DMS 273 (cell line): ENCODE data around the gene SPATA13.

ENCODE experiments used
- DNase-seq: peaks from one replicate; lab custom pipeline; 2025; ENCODE audit not compliant: unreplicated experiment; lab: John Stamatoyannopoulos, UW

SPATA13 gene

DNA sequence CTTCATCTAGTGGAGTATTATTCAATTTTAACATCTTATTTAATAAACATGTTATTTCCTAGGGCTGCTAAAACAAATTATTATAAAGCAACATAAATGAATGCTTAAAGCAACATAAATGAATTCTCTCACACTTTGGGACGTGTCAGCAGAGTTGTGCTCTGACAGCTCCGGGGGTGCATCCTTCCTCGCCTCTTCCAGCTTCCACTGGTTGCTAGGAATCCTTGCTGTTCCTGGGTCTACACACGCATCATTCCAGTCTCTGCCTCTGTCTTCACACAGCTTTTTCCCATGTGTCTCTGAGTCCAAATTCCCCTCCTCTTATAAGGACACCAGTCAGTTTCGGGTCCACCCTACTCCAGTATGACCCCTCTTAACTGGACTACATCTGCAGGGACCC lies 21.6 kb upstream of the SPATA13 start:
- no peak for DNase-seq

DNA sequence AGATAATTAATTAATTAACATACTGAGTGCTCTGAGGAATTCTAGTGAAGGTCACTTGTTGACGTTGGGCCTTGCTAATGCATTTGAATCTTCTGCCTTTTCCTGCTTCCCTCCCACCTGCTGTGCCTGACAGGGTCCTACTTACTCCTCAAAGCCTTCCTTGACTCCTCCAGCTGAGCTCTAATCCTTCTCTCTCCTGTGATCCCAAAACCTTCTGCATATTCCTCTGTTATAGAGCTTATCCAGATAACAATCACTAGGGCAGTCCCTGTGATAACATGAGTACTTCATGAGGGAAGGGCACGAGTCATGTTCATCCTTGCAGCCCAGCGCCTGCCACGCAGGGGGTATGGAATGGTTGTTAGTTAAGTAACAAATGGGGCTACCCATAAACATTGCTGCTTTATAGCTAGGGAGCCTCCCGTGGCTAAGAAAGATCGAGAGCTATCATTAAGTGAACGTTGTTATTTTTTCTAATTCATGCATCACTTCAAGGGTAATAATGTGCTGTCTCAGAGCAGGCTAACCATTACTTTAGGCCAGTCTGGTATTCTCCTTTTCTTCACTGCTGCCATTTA lies 19.1 kb upstream of the SPATA13 start:
- no peak for DNase-seq

DNA sequence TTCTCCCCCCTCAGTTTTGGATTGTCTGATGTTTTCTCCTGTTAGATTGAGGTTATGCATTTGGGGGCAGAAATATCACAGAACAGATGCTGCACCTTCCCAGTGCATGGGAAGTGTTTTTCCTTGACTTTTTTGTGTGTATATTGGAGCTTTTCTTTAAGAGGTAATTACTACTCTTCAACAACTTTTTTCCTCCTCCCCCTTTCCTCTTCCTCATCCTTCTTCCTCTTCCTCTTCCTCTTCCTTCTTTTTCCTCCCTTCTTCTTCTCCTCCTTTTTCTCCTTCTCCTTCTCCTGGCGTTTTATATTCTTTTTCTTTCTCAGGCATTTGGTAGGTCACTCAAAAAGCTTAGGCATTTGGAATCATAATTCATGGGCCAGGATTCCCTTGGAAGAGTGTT lies 18.1 kb upstream of the SPATA13 start:
- DNase-seq: no peak

DNA sequence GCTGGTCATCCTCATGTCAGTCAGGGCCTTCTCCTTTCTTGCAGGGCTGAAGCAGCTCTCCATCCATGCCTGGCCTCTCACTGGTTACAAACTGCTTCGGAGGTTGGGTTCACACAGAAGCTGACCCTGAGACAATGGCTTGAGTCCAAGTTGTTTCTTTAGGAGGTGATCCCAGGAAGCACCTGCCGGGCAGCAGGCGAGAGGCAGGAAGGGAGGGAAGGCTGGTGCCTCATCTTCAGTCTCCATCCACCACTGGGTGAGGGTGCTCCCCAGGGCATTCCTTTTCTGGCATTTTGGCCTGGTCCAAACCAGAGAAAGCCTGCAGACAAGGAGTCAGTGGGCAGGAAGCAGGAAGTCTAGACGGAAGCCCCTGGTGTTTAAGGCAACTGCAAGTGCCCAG lies 17.6 kb upstream of the SPATA13 start:
- no peak for DNase-seq

DNA sequence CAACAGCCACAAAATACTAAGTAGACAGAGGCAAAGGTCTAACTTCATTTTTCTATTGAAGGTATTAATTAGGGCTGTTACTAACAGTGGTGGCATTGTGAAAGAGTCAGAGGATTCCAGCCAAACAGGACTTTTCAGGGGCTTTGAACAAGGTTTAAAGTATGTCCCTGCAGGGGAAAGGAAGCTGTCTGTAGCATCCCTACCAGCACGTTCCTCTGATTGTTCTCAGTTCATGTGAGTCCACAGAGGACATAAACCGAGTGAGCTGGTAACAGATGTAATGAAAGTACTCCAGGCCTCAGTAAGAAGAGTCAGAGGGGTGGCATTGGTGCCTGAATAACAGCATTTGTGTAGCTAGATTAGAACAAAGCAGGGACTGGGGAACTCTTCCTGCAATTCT lies 15.3 kb upstream of the SPATA13 start:
- DNase-seq: no peak

DNA sequence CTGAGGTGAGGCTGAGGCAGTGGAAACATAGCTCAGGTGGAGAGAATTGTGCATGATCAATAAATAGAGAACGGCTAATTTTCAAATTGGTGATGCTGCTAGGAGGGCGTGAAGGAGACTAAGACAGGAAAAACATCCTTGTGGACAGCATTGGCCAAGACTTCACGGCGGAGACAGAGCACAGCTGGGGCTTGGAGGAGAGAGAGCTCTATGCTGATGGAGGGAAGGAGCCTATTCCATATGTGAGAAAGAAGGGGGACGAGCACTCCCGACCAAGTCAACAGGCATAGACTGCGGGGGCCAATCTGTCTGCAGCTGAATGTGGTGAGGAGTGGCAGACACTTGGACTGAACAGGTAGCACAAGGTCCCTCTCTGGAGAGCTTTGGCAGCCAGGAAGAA lies 14.8 kb upstream of the SPATA13 start:
- DNase-seq: no peak

DNA sequence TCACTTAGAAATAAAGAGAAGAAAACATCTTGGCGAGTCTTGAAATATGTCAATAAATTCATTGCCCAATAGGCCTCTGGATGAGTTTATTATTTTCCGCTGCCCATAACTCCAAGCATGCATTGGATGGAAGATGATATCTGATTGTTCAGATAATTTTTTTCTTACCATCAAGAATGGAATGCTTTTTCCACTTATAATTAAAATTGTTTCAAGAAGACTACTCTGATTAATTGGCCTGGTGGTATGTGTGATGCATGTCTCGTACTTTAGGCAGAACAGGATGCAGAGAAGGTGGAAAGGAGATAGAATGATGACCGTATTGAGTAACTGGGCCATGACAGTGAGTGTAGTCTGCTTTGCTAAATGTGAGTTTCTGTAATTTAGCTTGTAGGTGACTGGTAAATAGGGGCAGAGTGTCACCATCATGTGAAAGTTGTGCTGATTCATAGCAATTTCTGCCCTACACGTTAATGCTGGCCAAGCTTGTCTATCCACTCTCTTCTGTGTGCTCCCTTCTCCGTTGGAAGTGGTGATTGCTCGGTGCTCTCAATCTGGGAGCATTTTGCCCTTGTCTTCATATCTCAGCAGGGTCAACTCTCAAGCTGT lies 13.5 kb upstream of the SPATA13 start:
- DNase-seq: no peak

DNA sequence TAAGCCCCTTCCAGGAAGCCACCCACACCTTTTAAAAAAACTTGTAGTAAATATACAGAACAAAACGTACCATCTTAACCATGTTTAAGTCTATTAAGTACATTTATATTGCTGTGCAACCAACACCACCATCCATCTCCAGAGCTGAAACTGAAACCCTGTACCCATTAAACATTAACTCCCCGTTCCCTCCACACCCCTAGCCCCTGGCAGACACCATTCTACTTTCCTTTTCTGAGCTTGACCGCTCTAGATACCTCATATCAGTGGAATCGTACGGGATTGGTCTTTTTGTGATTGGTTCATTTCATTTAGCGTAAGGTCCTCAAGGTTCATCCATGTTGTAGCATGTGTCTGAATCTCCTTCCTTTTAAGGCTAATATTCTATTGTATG lies 13.0 kb upstream of the SPATA13 start:
- DNase-seq: no peak

DNA sequence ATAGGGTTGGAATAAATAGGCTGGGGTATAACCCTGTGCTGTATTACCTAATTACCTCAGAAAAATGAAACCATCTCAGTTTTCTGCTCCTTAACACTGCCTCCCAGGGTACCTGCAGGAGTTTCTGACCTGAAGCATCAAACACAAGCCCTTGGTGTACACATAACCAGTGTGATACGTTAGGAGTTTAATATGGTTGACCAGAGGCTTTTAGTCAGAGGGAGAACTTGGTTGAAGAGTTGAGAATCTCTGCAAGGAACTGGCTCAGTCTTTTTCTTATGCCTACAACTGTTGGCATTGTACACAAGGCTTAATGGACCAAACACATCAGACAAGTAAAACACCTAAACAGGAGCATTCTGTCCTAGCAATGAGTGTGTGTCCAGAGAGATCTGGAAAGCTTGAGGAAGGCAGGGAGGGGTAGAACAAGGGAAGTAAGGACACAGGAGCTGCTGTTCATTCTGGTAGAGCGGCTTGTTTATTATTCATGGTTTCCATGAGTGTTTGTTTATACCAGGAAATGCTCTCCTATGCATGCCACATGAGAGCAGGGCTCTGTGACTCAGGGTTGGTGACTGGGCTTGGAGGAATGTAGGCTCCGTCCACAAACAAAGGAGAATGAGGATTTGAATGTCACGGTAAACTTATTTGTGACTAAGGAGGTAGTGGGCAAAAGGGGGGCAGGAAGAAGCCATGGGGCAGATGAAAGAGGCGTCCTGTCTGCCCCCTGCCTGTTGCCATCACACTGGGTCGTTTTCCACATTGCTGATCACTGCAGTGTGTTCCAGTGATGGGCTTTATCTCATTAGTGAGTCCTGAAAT lies 11.9 kb upstream of the SPATA13 start:
- DNase-seq: no peak

DNA sequence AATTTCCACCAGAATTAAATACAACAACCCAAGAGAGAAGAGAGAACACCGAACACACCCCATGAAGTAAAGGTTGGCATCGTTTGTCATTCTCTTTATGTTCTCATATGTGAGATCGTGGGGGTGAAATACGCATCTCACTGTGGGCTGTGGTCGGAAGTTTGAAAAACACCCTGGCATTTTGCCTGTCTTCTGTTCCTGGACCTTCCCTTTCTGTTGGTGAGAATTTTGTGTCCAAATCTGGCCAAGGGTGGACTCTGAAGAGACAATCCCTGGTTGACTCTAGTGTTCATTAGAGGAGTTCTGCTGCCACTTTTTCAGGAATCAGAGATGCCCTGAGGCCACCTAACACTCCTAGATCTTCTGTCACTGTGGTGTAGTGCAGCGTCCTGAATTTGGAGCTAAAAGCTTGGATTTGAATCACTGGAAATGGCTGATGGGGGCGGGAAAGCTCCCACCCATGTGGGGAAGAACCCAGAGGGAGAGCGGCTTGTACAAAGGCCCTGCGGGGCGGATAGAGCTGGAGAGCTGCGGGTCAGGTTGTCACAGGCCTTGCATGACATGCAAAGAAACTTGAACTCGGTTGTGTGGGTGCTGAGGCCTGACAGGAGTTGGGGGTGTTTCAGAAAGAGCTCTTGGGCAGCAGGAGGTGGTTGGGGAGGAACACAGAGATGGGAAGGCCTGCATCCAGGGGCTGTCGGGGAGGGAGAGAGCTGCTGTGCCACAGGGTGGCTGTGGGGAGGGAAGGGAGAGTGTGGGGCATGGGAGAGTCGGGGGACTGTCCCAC lies 11.1 kb upstream of the SPATA13 start:
- no peak for DNase-seq

DNA sequence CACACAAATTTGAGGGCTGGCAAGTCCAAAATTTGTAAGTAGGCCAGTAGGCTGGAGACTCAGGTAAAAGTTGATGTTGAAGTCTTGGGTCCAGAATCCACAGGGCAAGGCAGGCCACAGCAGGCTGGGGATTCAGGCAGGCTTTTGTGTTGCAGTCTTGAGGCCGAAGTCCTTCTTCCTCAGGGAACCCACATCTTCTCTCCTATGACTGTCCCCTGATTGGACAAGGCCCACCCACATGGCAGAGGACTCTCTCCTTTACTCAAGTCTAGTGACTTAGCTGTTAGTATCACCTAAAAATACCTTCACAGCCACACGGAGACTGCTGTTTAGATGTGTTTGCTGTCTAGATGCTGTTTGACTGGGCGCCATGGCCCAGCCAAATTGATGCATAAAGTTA lies 9.9 kb upstream of the SPATA13 start:
- DNase-seq: no peak

DNA sequence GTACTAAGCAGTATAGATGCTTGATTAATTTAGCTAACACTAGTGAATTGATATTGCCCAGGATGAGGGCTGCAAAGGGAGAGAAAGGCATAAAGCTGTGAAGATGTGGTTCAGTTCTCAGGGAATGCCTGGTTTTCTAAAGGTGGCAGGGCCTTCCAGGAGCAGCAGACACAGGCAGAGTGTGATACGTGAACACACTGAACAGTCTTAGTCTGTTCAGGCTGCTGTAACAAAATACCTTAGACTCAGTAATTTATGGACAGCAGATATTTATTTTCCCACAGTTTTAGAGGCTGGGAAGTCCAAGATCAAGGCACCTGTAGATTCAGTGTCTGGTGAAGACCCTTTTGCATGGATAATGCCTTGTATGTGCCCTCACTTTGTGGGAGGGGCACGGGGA lies 8.7 kb upstream of the SPATA13 start:
- no peak for DNase-seq

DNA sequence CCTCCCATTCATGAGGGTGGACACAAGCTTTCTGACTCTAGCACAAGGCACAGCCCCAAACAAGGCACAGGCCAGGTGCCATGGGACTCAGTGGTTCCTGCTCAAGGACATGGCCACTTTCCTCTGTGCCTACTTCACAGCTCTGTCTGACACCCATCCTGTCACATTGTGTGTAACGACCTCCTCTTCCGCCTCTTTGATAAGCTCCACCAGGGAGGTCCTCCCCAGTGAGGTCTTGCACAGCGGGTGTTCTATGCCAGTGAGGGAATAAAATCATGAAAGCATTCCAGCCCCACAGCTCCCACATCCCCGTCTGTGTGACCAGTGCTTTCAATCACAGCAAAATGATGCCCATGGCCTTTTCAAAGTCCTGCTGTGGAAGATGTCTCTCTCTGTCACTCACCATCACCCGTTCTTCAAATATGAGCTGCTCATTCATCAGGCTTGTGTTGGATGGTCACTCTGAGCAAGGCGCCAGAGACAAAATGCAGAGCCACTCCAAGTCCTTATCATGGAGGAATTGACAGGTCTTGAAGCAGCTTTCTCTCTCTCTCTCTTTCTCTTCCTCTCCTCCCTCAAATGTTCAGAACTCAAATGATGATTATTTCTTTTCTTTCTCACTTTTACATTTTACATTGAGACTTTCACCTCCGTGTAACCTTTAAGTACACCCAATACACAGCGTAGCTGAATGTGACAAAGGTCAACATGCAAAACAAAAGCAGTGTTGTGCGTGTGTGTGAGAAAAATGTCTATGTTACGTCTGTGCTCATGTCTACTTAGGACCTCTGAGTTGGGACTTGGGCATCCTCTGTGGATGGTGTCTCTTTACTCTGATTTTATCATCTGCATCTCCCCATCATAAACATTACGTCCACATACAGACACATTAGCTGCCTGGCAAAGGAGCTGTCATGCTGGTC lies 8.0 kb upstream of the SPATA13 start:
- DNase-seq: no peak

DNA sequence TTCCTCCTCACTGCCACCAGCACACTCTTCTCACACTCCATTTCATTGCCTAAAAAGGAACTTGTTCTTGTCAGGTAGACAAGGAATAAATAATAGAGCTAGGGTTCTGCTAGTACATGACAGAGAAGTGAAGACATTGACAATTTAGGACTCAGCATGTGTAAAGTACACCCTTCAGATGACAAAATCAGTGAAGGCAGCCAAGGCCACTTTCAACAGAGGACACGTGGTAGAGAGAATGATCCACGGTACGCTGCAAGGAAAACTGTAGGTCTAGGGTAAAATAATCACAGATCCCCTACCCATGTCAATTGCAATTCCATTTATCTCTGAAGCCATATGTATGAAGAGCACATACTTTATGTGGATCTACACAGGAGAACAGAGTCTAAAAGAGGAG lies 7.2 kb upstream of the SPATA13 start:
- no peak for DNase-seq

DNA sequence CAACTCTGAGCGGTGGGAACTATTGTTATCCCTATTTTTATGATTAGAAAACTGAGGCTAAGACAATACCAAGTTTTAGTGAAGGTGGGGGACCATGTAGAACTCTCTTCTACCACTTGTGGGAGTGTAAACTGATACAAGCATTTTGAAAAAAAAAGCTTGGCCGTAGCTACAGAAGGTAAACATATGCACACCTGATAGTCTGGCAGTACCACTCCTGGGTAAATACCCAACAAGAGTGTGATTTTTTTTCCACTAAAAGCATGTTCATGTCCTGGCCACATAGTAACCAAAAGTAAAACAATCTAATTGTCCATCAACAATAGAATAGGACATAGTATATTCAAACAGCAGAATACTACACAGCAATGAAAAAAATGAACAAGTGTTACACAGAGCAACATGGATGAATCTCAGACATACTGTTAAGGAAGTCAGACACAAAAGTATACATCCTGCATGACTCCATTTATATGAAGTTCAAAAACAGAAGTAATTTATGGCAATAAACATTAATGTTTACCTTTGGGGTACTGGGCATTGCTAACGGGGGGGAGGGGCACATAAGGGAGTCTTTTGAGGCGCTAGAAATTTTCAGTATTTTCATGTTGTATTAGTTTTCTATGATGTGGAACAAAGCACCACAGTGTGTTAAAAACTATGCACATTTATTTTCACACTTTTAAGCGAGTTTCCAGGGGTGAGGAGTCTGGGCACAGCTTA lies 6.4 kb upstream of the SPATA13 start:
- DNase-seq: no peak

DNA sequence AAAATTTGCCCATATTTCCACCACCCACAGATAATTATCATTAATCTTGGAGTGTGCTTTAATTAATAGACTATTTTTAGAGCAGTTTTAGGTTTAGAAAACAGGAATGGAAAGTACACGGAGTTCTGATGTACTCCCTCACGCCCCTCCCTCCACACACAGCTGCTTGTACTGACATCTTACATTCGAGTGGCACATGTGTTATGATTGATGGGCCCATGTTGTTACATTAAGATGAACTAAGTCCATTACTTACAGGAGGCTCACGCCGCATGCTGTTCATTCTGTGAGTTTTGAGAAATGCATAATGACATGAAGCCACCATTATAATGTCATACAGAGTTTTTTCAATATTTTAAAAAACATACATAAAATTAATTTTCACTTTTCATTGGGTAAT lies 1.2 kb upstream of the SPATA13 start:
- DNase-seq: no peak

DNA sequence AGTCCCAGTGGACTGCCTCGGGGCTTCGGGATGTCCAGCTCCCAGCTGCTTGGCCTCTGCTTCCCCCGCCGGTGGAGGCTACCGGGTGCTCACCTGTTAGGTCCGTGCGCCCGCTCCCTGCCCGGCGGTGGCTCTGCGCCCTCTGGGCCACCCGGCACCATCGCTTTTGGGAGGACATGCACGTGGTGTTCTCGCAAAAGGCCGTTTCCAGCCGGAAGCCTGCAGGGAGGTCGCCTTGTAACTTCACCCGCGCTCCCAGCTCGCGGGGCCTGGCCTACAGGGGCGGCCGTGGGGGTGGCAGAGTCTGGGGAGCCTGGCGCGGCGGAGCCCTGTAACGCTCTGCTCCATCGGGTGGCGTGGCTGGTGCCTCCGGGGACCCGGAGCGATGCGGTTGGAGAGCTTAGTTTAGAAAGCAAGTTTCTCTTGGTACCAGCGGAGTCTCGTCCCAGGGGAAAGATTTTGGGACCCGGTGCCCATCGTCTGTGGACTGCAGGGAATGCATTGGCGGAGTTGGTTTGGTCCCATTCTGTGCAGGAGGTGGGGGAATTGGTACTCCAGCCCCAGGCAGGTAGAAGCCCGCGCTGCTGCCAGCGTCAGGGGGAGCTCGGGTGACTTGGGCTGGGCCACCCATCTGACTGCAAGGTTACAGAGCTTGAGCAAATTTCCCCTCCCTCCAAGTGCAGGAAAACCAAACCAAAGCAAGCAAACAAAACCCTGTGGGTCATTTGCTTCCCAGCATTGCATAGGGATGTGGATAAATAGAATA lies 673 bp downstream of the SPATA13 start:
- peak; percentile 69 for DNase-seq

DNA sequence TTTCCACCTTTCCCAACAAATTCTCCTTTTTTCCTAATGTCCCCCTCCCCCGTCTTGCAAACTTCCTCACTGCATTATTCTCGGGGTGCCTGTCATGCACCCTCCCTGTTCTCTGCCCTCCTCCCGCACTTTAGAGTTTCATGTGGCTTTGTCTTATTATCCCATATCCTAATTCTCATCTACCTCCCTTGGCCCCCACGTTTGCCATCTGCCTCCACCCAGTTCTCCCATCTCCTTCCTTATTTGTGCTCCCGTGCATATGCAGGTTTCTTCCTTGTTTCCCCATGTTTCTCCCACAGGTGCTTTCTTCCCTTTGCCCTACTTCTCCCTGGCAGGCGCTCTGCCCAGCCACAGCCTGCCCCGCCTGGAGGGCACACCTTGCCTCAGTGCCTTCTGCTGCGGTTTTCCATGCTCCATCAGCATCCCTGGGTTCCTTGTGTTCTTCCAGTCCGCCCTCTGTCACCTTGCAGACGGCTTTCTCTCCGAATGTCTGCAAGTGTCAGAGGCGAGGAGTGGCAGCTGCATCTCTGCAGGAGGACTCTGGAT lies 1.5 kb downstream of the SPATA13 start:
- DNase-seq: peak; percentile 7

DNA sequence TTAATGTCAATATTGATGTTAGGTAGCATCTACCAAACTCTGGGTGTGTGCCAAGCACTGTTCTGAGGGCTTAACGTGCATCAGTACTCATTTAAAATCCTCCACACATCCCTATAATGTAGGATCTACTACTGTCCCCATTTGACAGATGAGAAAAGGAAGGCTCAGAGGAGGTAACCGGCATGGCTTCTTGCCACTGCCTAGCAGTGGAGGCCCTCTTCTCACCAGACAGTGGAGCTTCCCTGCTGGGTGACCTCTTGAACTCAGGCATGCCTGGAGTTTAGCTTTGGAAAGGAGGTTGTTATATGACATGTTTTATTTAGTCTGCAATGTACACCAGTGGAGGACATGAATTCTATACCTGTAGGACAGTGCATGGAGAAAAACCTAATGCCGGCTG lies 2.1 kb downstream of the SPATA13 start:
- DNase-seq: no peak
